ENCODE results near the gene MPPE1.
"Not testable (repeated sequence)": the region's sequence is repeated elsewhere in the genome, so short reads cannot be mapped to it uniquely, and the experiment has no call there.

The MPPE1 gene

DNA sequence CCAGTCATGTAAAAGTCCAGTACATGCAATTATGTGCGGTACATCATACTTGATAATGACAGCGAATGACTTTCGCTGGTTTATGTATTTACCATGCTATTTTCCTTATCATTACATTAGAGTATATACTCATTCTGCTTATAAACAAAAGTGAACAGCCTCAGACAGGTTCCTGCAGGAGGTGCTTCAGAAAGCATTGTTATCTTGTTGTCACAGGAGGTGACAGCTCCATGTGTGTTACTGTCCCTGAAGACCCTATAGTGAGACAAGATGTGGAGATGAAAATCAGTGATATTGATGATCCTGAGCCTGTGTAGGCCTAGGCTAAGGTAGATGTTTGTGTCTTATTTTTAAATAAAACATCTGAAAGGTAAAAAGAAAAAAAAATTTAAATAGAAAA is 15.3 kb upstream of the MPPE1 start:
- H3K4me3 ChIP-seq (ENCODE audit: low read length) = no peak overlapping the region
- H3K27ac ChIP-seq (ENCODE audit: low read length) = no peak overlapping the region
- no peaks in the 10 kb centered on the region for H3K4me1 ChIP-seq (ENCODE audit: low read length)
- no peak for TF ChIP-seq EZH2phosphoT487 (IDR thresholded peaks at IDR 0.05; ENCODE audit: low read length)
- TF ChIP-seq CTCF (IDR thresholded peaks at IDR 0.05; ENCODE audit: low read length) = no peak
- TF ChIP-seq EZH2 (optimal IDR thresholded peaks at IDR 0.05; ENCODE audit: low read depth, low read length) = no peak
- H3K4me2 ChIP-seq (ENCODE audit: low read depth, low read length) = no peak overlapping the region
- no peaks in the 10 kb centered on the region for H3K9me3 ChIP-seq (replicated peaks; ENCODE audit: insufficient read depth, low read length)
- H3K79me2 ChIP-seq (ENCODE audit: low read length) = no peaks in the 10 kb centered on the region
- no peak for DNase-seq
- no peaks in the 10 kb centered on the region for H3K9me2 ChIP-seq (replicated peaks; ENCODE audit: insufficient read depth, low read length)
- H3K27me3 ChIP-seq (replicated peaks; ENCODE audit: insufficient read depth, low read length) = no peaks in the 10 kb centered on the region
- no peaks in the 10 kb centered on the region for H4K20me1 ChIP-seq (ENCODE audit: insufficient read depth, low read length)
- no peak overlapping the region for H3K9ac ChIP-seq (ENCODE audit: low read length)
- no peaks in the 10 kb centered on the region for H3K36me3 ChIP-seq (replicated peaks; ENCODE audit: insufficient read depth, low read length)
- no peaks in the 10 kb centered on the region for H3F3A ChIP-seq (ENCODE audit: insufficient read depth, low read length)
- no peak overlapping the region for H2AFZ ChIP-seq (ENCODE audit: low read length)

- not testable (repeated sequence) for H3K36me3 ChIP-seq (replicated peaks; ENCODE audit: insufficient read depth, low read length); H3K4me1 ChIP-seq (ENCODE audit: low read length); H3K79me2 ChIP-seq (ENCODE audit: low read length); H3K27me3 ChIP-seq (replicated peaks; ENCODE audit: insufficient read depth, low read length); H3K9ac ChIP-seq (ENCODE audit: low read length); DNase-seq; H2AFZ ChIP-seq (ENCODE audit: low read length); H3K4me2 ChIP-seq (ENCODE audit: low read depth, low read length); H3F3A ChIP-seq (ENCODE audit: insufficient read depth, low read length); H3K4me3 ChIP-seq (ENCODE audit: low read length); H3K27ac ChIP-seq (ENCODE audit: low read length); H4K20me1 ChIP-seq (ENCODE audit: insufficient read depth, low read length); H3K9me3 ChIP-seq (replicated peaks; ENCODE audit: insufficient read depth, low read length); H3K9me2 ChIP-seq (replicated peaks; ENCODE audit: insufficient read depth, low read length)
Measured at GRCh38 chr18:11919522-11919921, 11.4 kb upstream of the MPPE1 start.

DNA sequence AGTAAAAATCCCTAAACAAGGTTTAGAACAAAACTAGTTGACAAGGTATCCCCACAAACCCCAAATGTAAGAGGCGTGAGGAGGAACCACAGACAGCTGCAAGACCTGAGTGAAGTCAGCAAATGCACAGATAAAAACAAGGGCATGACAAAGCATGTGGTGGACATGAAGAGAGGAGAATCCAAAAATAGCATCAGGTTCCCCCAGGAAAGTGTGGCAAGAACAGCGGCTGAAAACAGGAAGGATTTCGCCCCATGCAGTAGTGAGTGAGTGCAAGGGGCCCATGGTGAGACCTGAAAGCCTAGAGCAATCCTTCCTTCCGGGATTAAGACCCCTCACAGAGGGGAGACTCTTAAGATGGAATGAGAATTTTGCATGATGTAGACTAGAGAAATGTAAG is 8.8 kb upstream of the MPPE1 start:
- not testable (repeated sequence) for H3K27ac ChIP-seq (ENCODE audit: low read length); H2AFZ ChIP-seq (ENCODE audit: low read length); H3K4me3 ChIP-seq (ENCODE audit: low read length); H3K79me2 ChIP-seq (ENCODE audit: low read length); H3F3A ChIP-seq (ENCODE audit: insufficient read depth, low read length); DNase-seq; H3K27me3 ChIP-seq (replicated peaks; ENCODE audit: insufficient read depth, low read length); H3K9me2 ChIP-seq (replicated peaks; ENCODE audit: insufficient read depth, low read length); H3K4me2 ChIP-seq (ENCODE audit: low read depth, low read length); H3K9ac ChIP-seq (ENCODE audit: low read length); H4K20me1 ChIP-seq (ENCODE audit: insufficient read depth, low read length); H3K9me3 ChIP-seq (replicated peaks; ENCODE audit: insufficient read depth, low read length); H3K4me1 ChIP-seq (ENCODE audit: low read length); H3K36me3 ChIP-seq (replicated peaks; ENCODE audit: insufficient read depth, low read length)

DNA sequence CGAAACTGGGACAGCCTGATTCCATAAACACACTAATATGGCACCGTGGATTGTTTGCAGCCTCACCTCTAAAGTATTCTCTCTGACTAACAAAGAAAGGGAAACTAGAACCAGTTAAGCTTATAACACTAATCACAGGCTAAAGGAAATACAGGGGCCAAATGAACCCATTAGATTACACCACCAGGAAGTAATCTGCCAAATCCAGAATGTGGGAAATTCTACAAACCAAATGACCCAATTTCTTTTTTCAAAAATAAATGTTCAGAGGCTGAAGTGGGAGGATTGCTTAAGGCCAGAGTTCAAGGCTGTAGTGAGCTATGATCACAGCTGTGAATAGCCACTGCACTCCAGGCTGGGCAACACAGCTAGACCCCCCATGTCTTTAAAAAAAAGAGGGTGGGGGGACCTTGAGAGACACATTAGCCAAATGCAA is 1.5 kb upstream of the MPPE1 start:
- 0 out of 2 replicates have a peak, but pooled peaks cover 4% of the 10 kb centered on the region for H3F3A ChIP-seq (ENCODE audit: insufficient read depth, low read length)
- no peaks in the 10 kb centered on the region for H3K9me2 ChIP-seq (replicated peaks; ENCODE audit: insufficient read depth, low read length)
- H4K20me1 ChIP-seq (ENCODE audit: insufficient read depth, low read length) = no peaks in the 10 kb centered on the region
- no peak for TF ChIP-seq EZH2phosphoT487 (IDR thresholded peaks at IDR 0.05; ENCODE audit: low read length)
- TF ChIP-seq EZH2 (optimal IDR thresholded peaks at IDR 0.05; ENCODE audit: low read depth, low read length) = no peak
- TF ChIP-seq CTCF (IDR thresholded peaks at IDR 0.05; ENCODE audit: low read length) = no peak
- DNase-seq = peak; percentile 24
- H3K9ac ChIP-seq (ENCODE audit: low read length) = peak overlapping the region; percentile 86; the same call in 1 of the 2 replicates
- H3K79me2 ChIP-seq (ENCODE audit: low read length) = peaks cover 3% of the 10 kb centered on the region; the same call in 1 of the 2 replicates
- no peaks in the 10 kb centered on the region for H3K9me3 ChIP-seq (replicated peaks; ENCODE audit: insufficient read depth, low read length)
- no peaks in the 10 kb centered on the region for H3K4me1 ChIP-seq (ENCODE audit: low read length)
- H3K4me2 ChIP-seq (ENCODE audit: low read depth, low read length) = peak overlapping the region; percentile 92
- no peak overlapping the region; the same call in 1 of the 2 replicates for H3K27ac ChIP-seq (ENCODE audit: low read length)
- H2AFZ ChIP-seq (ENCODE audit: low read length) = peak overlapping the region; percentile 97
- no peaks in the 10 kb centered on the region for H3K36me3 ChIP-seq (replicated peaks; ENCODE audit: insufficient read depth, low read length)
- H3K27me3 ChIP-seq (replicated peaks; ENCODE audit: insufficient read depth, low read length) = no peaks in the 10 kb centered on the region
- peak overlapping the region; percentile 86 for H3K4me3 ChIP-seq (ENCODE audit: low read length)
